BE2C (cell line): Measurements from ENCODE around the gene NLGN1.

Source experiments
- DNase-seq: peaks from one replicate; pipeline ENCODE4 v3.0.0-alpha.2; 2020
- H3K27me3 ChIP-seq: fragments of 250-450 bp; sonication (Bioruptor Pico); 2 replicates; pipeline ENCODE4 v1.5.1; 2020; ENCODE audit warnings: mild to moderate bottlenecking
- H3K36me3 ChIP-seq: fragments of 250-450 bp; sonication (Bioruptor Pico); 2 replicates; pipeline ENCODE4 v1.5.1; 2020; ENCODE audit warnings: mild to moderate bottlenecking
- H3K4me1 ChIP-seq: fragments of 250-450 bp; sonication (Bioruptor Pico); 2 replicates; pipeline ENCODE4 v1.5.1; 2020
- H3K4me3 ChIP-seq: 2 replicates; pipeline ENCODE4 v1.5.1; 2011; ENCODE audit warnings: low read depth, low read length
- H3K9me3 ChIP-seq: fragments of 250-450 bp; sonication (Bioruptor Pico); 2 replicates; pipeline ENCODE4 v1.5.1; 2020
- TF ChIP-seq, protein P1 (sequence below): IDR thresholded peaks from 2 replicates; pipeline ENCODE4 v1.5.1; 2012; ENCODE audit warnings: mild to moderate bottlenecking, low read depth, low read length

Gene NLGN1

DNA sequence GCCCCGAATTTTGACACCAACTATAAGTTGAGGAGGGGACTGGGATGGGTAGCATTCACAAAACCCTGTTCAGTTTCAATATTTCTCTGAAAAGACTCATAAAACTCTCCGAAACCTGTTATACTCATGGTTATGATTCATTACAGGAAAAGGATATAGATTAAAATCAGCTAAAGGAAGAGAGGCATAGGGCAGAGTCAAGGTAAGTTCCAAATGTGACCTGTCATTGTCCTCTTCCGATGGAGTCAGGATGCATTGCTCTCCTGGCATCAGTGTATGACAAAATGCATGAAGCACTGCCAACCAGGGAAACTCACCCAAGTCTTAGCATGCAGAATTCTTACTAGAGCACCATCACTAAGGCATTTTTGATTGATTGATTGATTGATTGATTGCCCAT is 936.6 kb downstream of the NLGN1 start:
- Histone ChIP-seq H3K27me3 (no peaks in the 10 kb centered on the region), H3K4me1 (no peaks in the 10 kb centered on the region), H3K9me3 (no peaks in the 10 kb centered on the region), H3K4me3 (no peak overlapping the region), H3K36me3 (no peaks in the 10 kb centered on the region)
- DNase-seq, result no peak
- TF ChIP-seq, protein P1, sequence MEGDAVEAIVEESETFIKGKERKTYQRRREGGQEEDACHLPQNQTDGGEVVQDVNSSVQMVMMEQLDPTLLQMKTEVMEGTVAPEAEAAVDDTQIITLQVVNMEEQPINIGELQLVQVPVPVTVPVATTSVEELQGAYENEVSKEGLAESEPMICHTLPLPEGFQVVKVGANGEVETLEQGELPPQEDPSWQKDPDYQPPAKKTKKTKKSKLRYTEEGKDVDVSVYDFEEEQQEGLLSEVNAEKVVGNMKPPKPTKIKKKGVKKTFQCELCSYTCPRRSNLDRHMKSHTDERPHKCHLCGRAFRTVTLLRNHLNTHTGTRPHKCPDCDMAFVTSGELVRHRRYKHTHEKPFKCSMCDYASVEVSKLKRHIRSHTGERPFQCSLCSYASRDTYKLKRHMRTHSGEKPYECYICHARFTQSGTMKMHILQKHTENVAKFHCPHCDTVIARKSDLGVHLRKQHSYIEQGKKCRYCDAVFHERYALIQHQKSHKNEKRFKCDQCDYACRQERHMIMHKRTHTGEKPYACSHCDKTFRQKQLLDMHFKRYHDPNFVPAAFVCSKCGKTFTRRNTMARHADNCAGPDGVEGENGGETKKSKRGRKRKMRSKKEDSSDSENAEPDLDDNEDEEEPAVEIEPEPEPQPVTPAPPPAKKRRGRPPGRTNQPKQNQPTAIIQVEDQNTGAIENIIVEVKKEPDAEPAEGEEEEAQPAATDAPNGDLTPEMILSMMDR, result no peak

DNA sequence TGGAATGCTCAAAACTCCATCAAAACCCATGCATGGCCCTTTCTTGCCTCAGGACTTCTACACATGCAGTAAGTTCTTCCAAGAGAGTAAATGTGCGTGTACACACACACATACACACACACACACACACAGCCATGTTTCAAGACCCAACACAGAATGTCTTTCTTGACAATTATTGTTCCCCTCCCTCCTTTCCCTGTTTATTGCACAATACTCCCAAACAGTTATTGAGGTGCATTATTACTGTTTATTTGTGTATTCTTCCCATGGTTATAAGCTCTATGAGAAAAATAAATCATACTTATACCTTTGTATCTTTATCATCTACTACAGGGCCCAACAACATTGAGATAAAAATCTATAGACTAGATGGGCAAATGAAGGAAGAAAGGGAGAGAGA is 937.8 kb downstream of the NLGN1 start:
- H3K36me3 ChIP-seq, result no peaks in the 10 kb centered on the region
- H3K4me3 ChIP-seq, result no peak overlapping the region
- no peaks in the 10 kb centered on the region for H3K9me3 ChIP-seq
- TF ChIP-seq, protein P1, result no peak
- no peaks in the 10 kb centered on the region for H3K4me1 ChIP-seq
- H3K27me3 ChIP-seq, result no peaks in the 10 kb centered on the region
- no peak for DNase-seq

DNA sequence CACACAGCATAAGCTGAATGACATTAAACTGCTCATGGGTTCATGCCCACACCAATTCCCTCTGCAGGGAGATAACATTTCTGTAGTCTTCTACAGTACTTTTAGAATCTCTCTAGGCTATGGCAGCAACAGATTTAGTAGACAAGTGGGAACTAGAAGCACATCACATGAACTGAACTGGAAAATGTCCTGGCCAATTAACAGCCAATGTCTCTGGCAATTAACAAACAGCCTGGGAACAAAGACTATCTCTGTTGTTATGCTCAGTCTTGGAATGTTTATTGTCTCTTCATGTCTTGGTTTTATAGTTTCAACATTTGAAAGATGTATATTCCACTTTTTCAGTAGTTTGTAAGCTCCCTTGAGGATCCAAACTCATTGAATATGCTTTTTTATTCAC is 938.4 kb downstream of the NLGN1 start:
- no peak for DNase-seq
- TF ChIP-seq, protein P1, result no peak
- Histone ChIP-seq H3K4me1 (no peaks in the 10 kb centered on the region), H3K9me3 (no peaks in the 10 kb centered on the region), H3K4me3 (no peak overlapping the region), H3K27me3 (no peaks in the 10 kb centered on the region), H3K36me3 (no peaks in the 10 kb centered on the region)
